IMR-90 (cell line): ENCODE data around the gene HNRNPL. TPM values are rescaled to one million over a fixed set of nuclear protein-coding genes. Genes with fewer than 3 reads are reported as not detected.

Experiments used
- ATAC-seq: fragments of 200-7000 bp; cut with Tn5 transposase; 2 replicates; pipeline ENCODE4 v1.9.1; 2020; ENCODE audit warnings: low read depth, mild to moderate bottlenecking, moderate library complexity
- BruUV-seq: library from RNA; stranded (reverse); fragments of 400-500 nt; replicated peaks from 2 replicates; lab custom pipeline; 2021; lab: Mats Ljungman, UMichigan
- CTCF ChIA-PET: fragments of 300-600 bp; formaldehyde crosslinking; extraction: SDS; loops from one replicate; lab custom pipeline; 2021; ENCODE audit warnings: antibody characterized with exemption; lab: Yijun Ruan, JAX
- POLR2A ChIA-PET: fragments of 300-600 bp; sonication (Branson Sonifier 250); formaldehyde crosslinking; loops from one replicate; lab custom pipeline; 2022; ENCODE audit warnings: antibody characterized with exemption; ENCODE audit not compliant: unreplicated experiment; lab: Charles Lee
- DNase-seq: peaks from one replicate; pipeline ENCODE4 v3.0.0; 2013
- H2AFZ ChIP-seq: replicated peaks from 2 replicates; pipeline ENCODE3; 2013; ENCODE audit warnings: low read length, mild to moderate bottlenecking; ENCODE audit not compliant: poor library complexity
- H2AK5ac ChIP-seq: 2 replicates; pipeline ENCODE4 v1.6.1; 2013; ENCODE audit warnings: low read depth, low read length, inconsistent platforms
- H2AK9ac ChIP-seq: replicated peaks from 2 replicates; pipeline ENCODE3; 2013; ENCODE audit warnings: mild to moderate bottlenecking, low read depth, low read length, moderate library complexity; ENCODE audit not compliant: poor library complexity
- H2BK120ac ChIP-seq: 2 replicates; pipeline ENCODE4 v1.6.1; 2013; ENCODE audit warnings: low read depth, low read length, inconsistent platforms
- H2BK15ac ChIP-seq: 3 replicates; pipeline ENCODE4 v1.6.1; 2013; ENCODE audit warnings: low read depth, low read length, inconsistent platforms
- H2BK20ac ChIP-seq: 2 replicates; pipeline ENCODE4 v1.6.1; 2013; ENCODE audit warnings: low read depth, mild to moderate bottlenecking, inconsistent platforms, low read length, moderate library complexity
- H2BK5ac ChIP-seq: 2 replicates; pipeline ENCODE4 v1.6.1; 2013; ENCODE audit warnings: mild to moderate bottlenecking, low read depth, low read length, inconsistent platforms; ENCODE audit not compliant: poor library complexity, severe bottlenecking
- H3K14ac ChIP-seq: replicated peaks from 2 replicates; pipeline ENCODE4 v1.6.1; 2013; ENCODE audit warnings: low read depth, low read length, inconsistent platforms
- H3K18ac ChIP-seq: 2 replicates; pipeline ENCODE4 v1.6.1; 2013; ENCODE audit warnings: low read depth, low read length, control low read depth
- H3K23ac ChIP-seq: 2 replicates; pipeline ENCODE4 v1.6.1; 2013; ENCODE audit warnings: low read depth, low read length, inconsistent platforms
- H3K27ac ChIP-seq: 2 replicates; pipeline ENCODE4 v1.5.1; 2013; ENCODE audit warnings: mild to moderate bottlenecking, control low read depth, low read length; ENCODE audit not compliant: insufficient read depth
- H3K27me3 ChIP-seq: 2 replicates; pipeline ENCODE4 v1.6.1; 2013; ENCODE audit warnings: low read length; ENCODE audit not compliant: control insufficient read depth, insufficient read depth
- H3K36me3 ChIP-seq: 2 replicates; pipeline ENCODE4 v1.6.1; 2013; ENCODE audit warnings: low read length, mixed read lengths; ENCODE audit not compliant: control insufficient read depth, insufficient read depth
- H3K4ac ChIP-seq: 2 replicates; pipeline ENCODE4 v1.6.1; 2013; ENCODE audit warnings: low read depth, low read length, inconsistent platforms
- H3K4me1 ChIP-seq: 2 replicates; pipeline ENCODE4 v1.6.1; 2013; ENCODE audit warnings: low read length, mixed read lengths; ENCODE audit not compliant: control insufficient read depth, insufficient read depth
- H3K4me2 ChIP-seq: 2 replicates; pipeline ENCODE4 v1.6.1; 2013; ENCODE audit warnings: low read depth, mild to moderate bottlenecking, control low read depth, low read length, moderate library complexity
- H3K4me3 ChIP-seq: 2 replicates; pipeline ENCODE4 v1.5.1; 2013; ENCODE audit warnings: low read depth, mild to moderate bottlenecking, control low read depth, low read length, moderate library complexity; ENCODE audit not compliant: insufficient read depth
- H3K56ac ChIP-seq: 2 replicates; pipeline ENCODE4 v1.6.1; 2013; ENCODE audit warnings: low read length, inconsistent platforms; ENCODE audit not compliant: insufficient read depth; ENCODE audit errors: extremely low read depth
- H3K79me1 ChIP-seq, 2 experiments: 2 replicates each; pipeline ENCODE4 v1.6.1; 2013; ENCODE audit warnings: low read length in 2 of 2, inconsistent platforms in 1 of 2, low read depth in 1 of 2
- H3K9ac ChIP-seq: 2 replicates; pipeline ENCODE4 v1.6.1; 2013; ENCODE audit warnings: low read depth, low read length, control low read depth
- H3K9me1 ChIP-seq: 2 replicates; pipeline ENCODE4 v1.6.1; 2013; ENCODE audit warnings: low read length, inconsistent platforms; ENCODE audit not compliant: insufficient read depth
- H3K9me3 ChIP-seq: 2 replicates; pipeline ENCODE4 v1.6.1; 2013; ENCODE audit warnings: low read length; ENCODE audit not compliant: control insufficient read depth, insufficient read depth
- H4K20me1 ChIP-seq: 2 replicates; pipeline ENCODE4 v1.6.1; 2013; ENCODE audit warnings: low read length, inconsistent platforms; ENCODE audit not compliant: insufficient read depth
- H4K5ac ChIP-seq: 2 replicates; pipeline ENCODE4 v1.6.1; 2013; ENCODE audit warnings: mild to moderate bottlenecking, low read depth, low read length, control low read depth
- H4K8ac ChIP-seq, 2 experiments: 2 replicates each; pipeline ENCODE4 v1.6.1; 2013; ENCODE audit warnings: low read depth in 2 of 2, low read length in 2 of 2, control low read depth in 1 of 2, inconsistent platforms in 1 of 2
- H4K91ac ChIP-seq: 2 replicates; pipeline ENCODE4 v1.6.1; 2013; ENCODE audit warnings: low read depth, low read length, inconsistent platforms; ENCODE audit not compliant: insufficient read depth
- CEBPB ChIP-seq: IDR thresholded peaks from 2 replicates; pipeline ENCODE4 v1.6.1; 2012; ENCODE audit warnings: low read depth, low read length, improper control_type of control experiment
- CHD1 ChIP-seq: IDR thresholded peaks from 2 replicates; pipeline ENCODE4 v1.6.1; 2012; ENCODE audit warnings: low read depth, low read length, improper control_type of control experiment
- CTCF ChIP-seq: conservative IDR thresholded peaks from 2 replicates; pipeline ENCODE4 v1.5.1; 2012; ENCODE audit warnings: mild to moderate bottlenecking, low read depth, low read length, improper control_type of control experiment
- ELK1 ChIP-seq: fragments of 150-350 bp; IDR thresholded peaks from 2 replicates; pipeline ENCODE4 v1.6.1; 2016; ENCODE audit warnings: low read depth, mild to moderate bottlenecking, low read length, moderate library complexity, borderline replicate concordance
- FOS ChIP-seq: fragments of 150-350 bp; IDR thresholded peaks from 2 replicates; pipeline ENCODE4 v1.6.1; 2016; ENCODE audit warnings: low read depth, low read length
- MAFK ChIP-seq: IDR thresholded peaks from 2 replicates; pipeline ENCODE4 v1.6.1; 2012; ENCODE audit warnings: low read depth, low read length, improper control_type of control experiment
- MAZ ChIP-seq: IDR thresholded peaks from 2 replicates; pipeline ENCODE4 v1.6.1; 2012; ENCODE audit warnings: low read depth, mild to moderate bottlenecking, low read length, improper control_type of control experiment, moderate library complexity, borderline replicate concordance
- MXI1 ChIP-seq: IDR thresholded peaks from 2 replicates; pipeline ENCODE4 v1.6.1; 2012; ENCODE audit warnings: low read depth, mild to moderate bottlenecking, low read length, moderate library complexity, borderline replicate concordance
- NFE2L2 ChIP-seq: fragments of 150-350 bp; IDR thresholded peaks from 2 replicates; pipeline ENCODE4 v1.6.1; 2016; ENCODE audit warnings: low read depth, mild to moderate bottlenecking, low read length
- POLR2A ChIP-seq: IDR thresholded peaks from 2 replicates; pipeline ENCODE4 v1.6.1; 2012; ENCODE audit warnings: mild to moderate bottlenecking, low read depth, low read length
- RAD21 ChIP-seq: IDR thresholded peaks from 2 replicates; pipeline ENCODE4 v1.6.1; 2012; ENCODE audit warnings: low read length, improper control_type of control experiment
- RCOR1 ChIP-seq: IDR thresholded peaks from 2 replicates; pipeline ENCODE4 v1.6.1; 2012; ENCODE audit warnings: mild to moderate bottlenecking, low read length, improper control_type of control experiment; ENCODE audit not compliant: insufficient replicate concordance
- RFX5 ChIP-seq: IDR thresholded peaks from 2 replicates; pipeline ENCODE4 v1.8.0; 2012; ENCODE audit warnings: low read depth, mild to moderate bottlenecking, low read length, moderate library complexity
- SMC3 ChIP-seq: fragments of 150-350 bp; IDR thresholded peaks from 2 replicates; pipeline ENCODE4 v1.6.1; 2016; ENCODE audit warnings: low read depth, mild to moderate bottlenecking, antibody characterized with exemption, low read length, moderate library complexity
- WGBS, 2 experiments: methylation state at CpG; one replicate each; pipeline versions ENCODE4 v1.1.5 to v1.1.7; 2013; ENCODE audit warnings: missing lambda C conversion rate in 2 of 2; ENCODE audit not compliant: insufficient read length in 1 of 2; ENCODE audit errors: extremely low coverage in 2 of 2; 5-methylcytosine and 5-hydroxymethylcytosine counted together
- dilution Hi-C: fragments of 300-500 bp; cut with HindIII; formaldehyde crosslinking; loops from one replicate; pipeline ENCODE4 v1.14.3; 2018; ENCODE audit warnings: low sequenced_read_pairs; ENCODE audit not compliant: unreplicated experiment
- in situ Hi-C: fragments of 300-500 bp; cut with MboI; formaldehyde crosslinking; loops from 3 replicates; pipeline ENCODE4 v1.14.3; 2019; ENCODE audit warnings: low sequenced_read_pairs, inconsistent platforms, mixed read lengths
- intact Hi-C: fragments of 100-400 bp; cut with micrococcal nuclease; formaldehyde crosslinking; loops from 2 replicates; pipeline ENCODE4 v1.10.0; 2022
- polyA plus RNA-seq, 3 experiments: library from polyadenylated mRNA; depleted of rRNA; stranded (reverse); fragments of >200 nt; gene quantifications; 2 replicates each; pipeline ENCODE4 v1.2.3, GENCODE V29; 2012; ENCODE audit warnings: low replicate concordance in 1 of 3
- total RNA-seq: library from RNA; depleted of rRNA; stranded (reverse); fragments of >200 nt; gene quantifications from 2 replicates; pipeline ENCODE4 v1.2.3, GENCODE V29; 2012

HNRNPL gene
- total and polyA plus RNA-seq, 2 of the 4 experiments (the other 2 are of a cell fraction): 277 to 429 TPM

GRCh38 chr19:38880076-38880881, 30.5 kb upstream of the HNRNPL start:
- Histone ChIP-seq H3K9me3 (no peaks in the 10 kb centered on the region), H2BK15ac (no peak overlapping the region), H4K91ac (no peak overlapping the region), H2BK5ac (no peak overlapping the region), H3K27ac (no peak overlapping the region), H3K18ac (no peak overlapping the region), H4K8ac (no peak overlapping the region), H4K20me1 (no peaks in the 10 kb centered on the region), H3K4me2 (no peak overlapping the region), H3K56ac (no peak overlapping the region), H2BK20ac (no peak overlapping the region), H2AK9ac (no peak overlapping the region), H2BK120ac (no peak overlapping the region), H3K4me3 (no peak overlapping the region), H3K9me1 (no peaks in the 10 kb centered on the region), H3K4me1 (no peaks in the 10 kb centered on the region), H3K27me3 (no peaks in the 10 kb centered on the region), H3K4ac (no peak overlapping the region), H3K36me3 (peaks cover 16% of the 10 kb centered on the region), H3K9ac (no peak overlapping the region), H2AFZ (no peak overlapping the region), H3K14ac (no peak overlapping the region), H3K23ac (no peak overlapping the region), H4K5ac (no peak overlapping the region), H2AK5ac (no peak overlapping the region), H3K79me1 (no peaks in the 10 kb centered on the region)
- dilution Hi-C loops: no loop called here
- CTCF ChIA-PET: interaction anchor here (0.5 kb wide), 1 partner anchor 21 kb away, joined by 3 read pairs; no protein-coding TSS in a partner anchor
- in situ Hi-C loops: no loop called here
- WGBS, 2 experiments: 100% methylated on average over 3 of the region's 19 CpGs; no CpG with 5 or more reads in 1 of the 2 experiments
- TF ChIP-seq RCOR1 (no peak), MAFK (no peak), NFE2L2 (no peak), RAD21 (no peak), SMC3 (no peak), CEBPB (no peak), CHD1 (no peak), ELK1 (no peak), FOS (no peak), POLR2A (no peak), RFX5 (no peak), MXI1 (no peak), MAZ (no peak), CTCF (no peak)
- BruUV-seq: no TSS peak
- intact Hi-C loops: no loop called here
- no peak for DNase-seq
- ATAC-seq: no peak
- POLR2A ChIA-PET: interaction anchor here (0.6 kb wide), 1 partner anchor 26 kb away, joined by 4 read pairs; no protein-coding TSS in a partner anchor
